HepG2 (cell line): ENCODE data around the gene HDAC5. TPM values are rescaled to one million over a fixed set of nuclear protein-coding genes. Genes with fewer than 3 reads are reported as not detected.
"Not testable (repeated sequence)": the region's sequence is repeated elsewhere in the genome, so short reads cannot be mapped to it uniquely, and the experiment has no call there.

Experiments
- ATAC-seq: fragments of 200-7000 bp; cut with Tn5 transposase; 3 replicates; pipeline ENCODE4 v1.9.1; 2020; ENCODE audit warnings: mild to moderate bottlenecking, moderate library complexity
- BruUV-seq: library from RNA; stranded (reverse); fragments of 400-500 nt; replicated peaks from 2 replicates; lab custom pipeline; 2021; lab: Mats Ljungman, UMichigan
- CTCF ChIA-PET: fragments of 300-600 bp; formaldehyde crosslinking; extraction: SDS; loops from one replicate; lab custom pipeline; 2021; ENCODE audit warnings: low total read pairs, inconsistent platforms, low intra/inter-chr PET ratio; lab: Yijun Ruan, JAX
- POLR2A ChIA-PET: fragments of 350-600 bp; sonication (Branson Sonifier 250); formaldehyde crosslinking; loops from one replicate; lab custom pipeline; 2020; ENCODE audit warnings: antibody characterized with exemption, inconsistent platforms; lab: Yijun Ruan, JAX
- DNase-seq: peaks from one replicate; pipeline ENCODE4 v3.0.0-alpha.2; 2015; ENCODE audit warnings: low spot score
- FAIRE-seq: peaks from 3 replicates; lab custom pipeline; 2011; peaks lifted over from hg19 to GRCh38; lab: Jason Lieb, UNC
- H2AFZ ChIP-seq: one replicate; pipeline ENCODE4 v1.6.1; 2011; ENCODE audit warnings: low read length, inconsistent platforms
- H3K27ac ChIP-seq: fragments of 300-600 bp; 3 replicates; pipeline ENCODE4 v1.8.0; 2011; ENCODE audit warnings: mixed run types, mild to moderate bottlenecking, mixed read lengths, low read length, inconsistent platforms; ENCODE audit not compliant: insufficient read depth; ENCODE audit errors: extremely low read length
- H3K27me3 ChIP-seq, 2 experiments: fragments of 200-600 bp in 1 of 2; 2 replicates in 1 of 2; 3 replicates in 1 of 2; pipeline versions ENCODE4 v1.6.0 to v1.8.0; 2011; ENCODE audit warnings: low read length in 2 of 2, mild to moderate bottlenecking in 2 of 2, moderate library complexity in 2 of 2, inconsistent platforms in 1 of 2; ENCODE audit not compliant: insufficient read depth in 2 of 2, control insufficient read depth in 1 of 2
- H3K36me3 ChIP-seq, 2 experiments: fragments of 200-600 bp in 1 of 2; replicated peaks in 1 of 2; 2 replicates in 1 of 2; 3 replicates in 1 of 2; pipeline versions ENCODE4 v1.5.1 to v1.8.0; 2011; ENCODE audit warnings: low read length in 2 of 2, inconsistent platforms in 1 of 2; ENCODE audit not compliant: insufficient read depth in 2 of 2, control insufficient read depth in 1 of 2
- H3K4me1 ChIP-seq: 2 replicates; pipeline ENCODE4 v1.5.1; 2012; ENCODE audit warnings: low read length, inconsistent platforms; ENCODE audit not compliant: insufficient read depth
- H3K4me2 ChIP-seq: 2 replicates; pipeline ENCODE4 v1.6.0; 2011; ENCODE audit warnings: low read depth, low read length, inconsistent platforms
- H3K4me3 ChIP-seq, 3 experiments: fragments of 200-600 bp in 1 of 3; sonication (generic), shearing (Covaris generic) in 1 of 3; replicated peaks in 1 of 3; 2 replicates each; pipeline ENCODE4 v1.5.1; 2011 to 2016; ENCODE audit warnings: low read length in 3 of 3, inconsistent platforms in 2 of 3, low read depth in 2 of 3, mild to moderate bottlenecking in 2 of 3, control low read depth in 1 of 3, mixed read lengths in 1 of 3; ENCODE audit not compliant: insufficient read depth in 1 of 3
- H3K79me2 ChIP-seq: one replicate; pipeline ENCODE4 v1.6.1; 2011; ENCODE audit warnings: low read length, inconsistent platforms; ENCODE audit not compliant: insufficient read depth
- H3K9ac ChIP-seq: 2 replicates; pipeline ENCODE4 v1.6.0; 2011; ENCODE audit warnings: mild to moderate bottlenecking, low read depth, low read length, inconsistent platforms; ENCODE audit not compliant: insufficient read depth
- H3K9me3 ChIP-seq: 2 replicates; pipeline ENCODE4 v1.5.1; 2012; ENCODE audit warnings: mild to moderate bottlenecking, low read length
- H4K20me1 ChIP-seq: 2 replicates; pipeline ENCODE4 v1.6.0; 2011; ENCODE audit warnings: inconsistent platforms, mild to moderate bottlenecking, low read length, moderate library complexity; ENCODE audit not compliant: insufficient read depth
- AGO1 ChIP-seq: fragments of 200-400 bp; formaldehyde crosslinking; IDR thresholded peaks from 2 replicates; pipeline ENCODE4 v1.6.1; 2017; ENCODE audit warnings: mild to moderate bottlenecking, low read depth, low read length, moderate library complexity; ENCODE audit not compliant: poor library complexity, severe bottlenecking
- HES4 ChIP-seq: sonication (generic); formaldehyde crosslinking; IDR thresholded peaks from 2 replicates; pipeline ENCODE4 v1.9.0; 2021; ENCODE audit warnings: mild to moderate bottlenecking, missing genetic modification reagents, borderline replicate concordance
- LCORL ChIP-seq, 2 experiments: fragments of 450-650 bp in 1 of 2; sonication (generic) in 1 of 2; formaldehyde crosslinking in 1 of 2; IDR thresholded peaks; 2 replicates each; pipeline versions ENCODE4 v1.5.0 to v1.6.1; 2017 to 2020; ENCODE audit warnings: antibody characterized with exemption in 1 of 2, missing genetic modification reagents in 1 of 2
- POLR2G ChIP-seq: fragments of 200-400 bp; formaldehyde crosslinking; IDR thresholded peaks from 2 replicates; pipeline ENCODE4 v1.6.1; 2018; ENCODE audit warnings: mild to moderate bottlenecking, low read depth, low read length, moderate library complexity
- RNF2 ChIP-seq: fragments of 450-650 bp; conservative IDR thresholded peaks from 2 replicates; pipeline ENCODE4 v1.6.1; 2016; ENCODE audit warnings: low read depth
- SRSF4 ChIP-seq: fragments of 200-400 bp; formaldehyde crosslinking; IDR thresholded peaks from one replicate; pipeline ENCODE4 v1.6.1; 2018; ENCODE audit warnings: mild to moderate bottlenecking, low read depth, low read length, moderate library complexity; ENCODE audit not compliant: poor library complexity, severe bottlenecking
- U2AF1 ChIP-seq: fragments of 200-400 bp; formaldehyde crosslinking; optimal IDR thresholded peaks from 2 replicates; pipeline ENCODE3; 2017; ENCODE audit warnings: mild to moderate bottlenecking, low read depth, low read length
- ZC3H4 ChIP-seq: sonication (generic); formaldehyde crosslinking; IDR thresholded peaks from 2 replicates; pipeline ENCODE4 v1.4.0; 2020; ENCODE audit warnings: missing genetic modification reagents, borderline replicate concordance
- ZMAT3 ChIP-seq: sonication (generic); formaldehyde crosslinking; conservative IDR thresholded peaks from 2 replicates; pipeline ENCODE4 v1.7.0; 2021; ENCODE audit warnings: missing genetic modification reagents
- ZNF670 ChIP-seq: sonication (generic); formaldehyde crosslinking; IDR thresholded peaks from 2 replicates; pipeline ENCODE4 v1.8.0; 2022; ENCODE audit warnings: mild to moderate bottlenecking, missing genetic modification reagents, borderline replicate concordance
- WGBS: methylation state at CpG from one replicate; pipeline ENCODE4 v1.1.6; 2017; ENCODE audit warnings: low lambda C conversion rate; 5-methylcytosine and 5-hydroxymethylcytosine counted together
- in situ Hi-C: cut with HindIII; loops from 2 replicates; pipeline ENCODE4 v1.10.0; 2017; ENCODE audit warnings: low pct_unique_long_range_greater_than_20kb; ENCODE audit not compliant: extremely low pct_ligation_motif_present
- intact Hi-C: fragments of 100-400 bp; cut with micrococcal nuclease; formaldehyde crosslinking; loops from one replicate; pipeline ENCODE4 v1.10.0; 2022; ENCODE audit not compliant: unreplicated experiment
- polyA plus RNA-seq, 8 experiments: library from polyadenylated mRNA; depleted of rRNA in 3 of 8; stranded (reverse) in 7 of 8; unstranded in 1 of 8; fragments of >200 nt; fragmentation: Illumina TruSeq in 4 of 8; extraction: Trizol in 4 of 8; gene quantifications; 2 replicates each; pipeline versions ENCODE4 v1.2.1 to v1.2.3, GENCODE V29; 2011 to 2016; ENCODE audit warnings: low read depth in 4 of 8, missing spikeins in 1 of 8, mixed read lengths in 1 of 8; ENCODE audit not compliant: insufficient read depth in 1 of 8
- total RNA-seq, 5 experiments: library from RNA; depleted of rRNA; stranded (reverse); fragments of >200 nt; fragmentation: Illumina TruSeq; extraction: Trizol; gene quantifications; 2 replicates each; pipeline ENCODE4 v1.2.3, GENCODE V29; 2016; ENCODE audit warnings: low read depth in 1 of 5
- TF ChIP-seq, protein P1 (sequence below): IDR thresholded peaks from 2 replicates; pipeline ENCODE4 v1.6.1; 2012; ENCODE audit warnings: inconsistent platforms
- TF ChIP-seq, protein P2 (sequence below): sonication (generic); formaldehyde crosslinking; IDR thresholded peaks from 2 replicates; pipeline ENCODE4 v1.5.0; 2020; ENCODE audit warnings: missing genetic modification reagents
- TF ChIP-seq, protein P3 (sequence below): sonication (generic); formaldehyde crosslinking; IDR thresholded peaks from 2 replicates; pipeline ENCODE4 v1.5.0; 2020; ENCODE audit warnings: mild to moderate bottlenecking, missing genetic modification reagents, borderline replicate concordance

The HDAC5 gene
- total and polyA plus RNA-seq, 2 of the 13 experiments (the other 11 are each of a cell fraction or from before 2014, with no cell fraction given), result 46.4 to 85.4 TPM

DNA sequence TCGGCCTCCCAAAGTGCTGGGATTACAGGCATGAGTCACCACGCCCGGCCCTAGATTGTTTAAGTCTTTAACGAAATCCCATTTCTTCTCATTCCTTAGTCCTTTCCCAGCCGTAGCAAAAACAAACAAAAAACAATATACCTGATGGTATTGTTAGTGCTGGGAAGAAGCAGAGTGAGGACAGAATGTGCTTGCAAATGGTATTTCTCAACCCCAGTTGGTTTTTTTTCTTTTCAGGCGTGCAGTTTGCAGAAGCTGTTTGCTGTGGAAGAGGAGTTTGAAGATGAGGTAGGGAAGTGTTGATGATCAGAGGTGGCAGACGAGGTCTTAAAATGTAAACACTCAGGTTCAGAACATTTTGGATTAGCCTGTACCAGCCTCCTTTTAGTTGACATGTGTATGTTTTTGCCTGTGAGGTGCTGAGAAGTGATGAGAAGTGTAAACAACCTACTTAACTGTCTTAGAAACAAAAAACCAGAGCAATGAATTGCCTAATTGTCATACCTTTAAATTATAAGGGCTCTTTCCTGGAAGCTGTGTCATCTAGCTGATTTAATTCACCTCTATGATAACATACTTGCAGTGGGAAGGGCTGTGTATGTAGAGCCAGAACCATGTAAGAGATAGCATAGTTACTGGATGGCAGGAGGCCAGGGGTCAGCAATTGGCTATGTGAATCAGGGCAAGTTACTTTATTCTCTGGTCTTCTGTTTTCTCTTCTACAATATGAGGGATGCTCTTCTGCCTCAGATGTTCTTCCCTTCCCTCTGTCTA, 21.7 kb upstream of the HDAC5 start:
- in situ Hi-C loops (no loop called here), intact Hi-C loops (no loop called here)
- no peak overlapping the region for H3K9ac ChIP-seq
- no peak overlapping the region for H3K4me2 ChIP-seq
- no peaks in the 10 kb centered on the region for H4K20me1 ChIP-seq
- WGBS, result 92% methylated on average over 7 of the region's 7 CpGs
- TF ChIP-seq, protein P1, sequence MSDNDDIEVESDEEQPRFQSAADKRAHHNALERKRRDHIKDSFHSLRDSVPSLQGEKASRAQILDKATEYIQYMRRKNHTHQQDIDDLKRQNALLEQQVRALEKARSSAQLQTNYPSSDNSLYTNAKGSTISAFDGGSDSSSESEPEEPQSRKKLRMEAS, result no peak
- TF ChIP-seq U2AF1 (no peak), ZC3H4 (CRISPR knock-in tag) (no peak), ZMAT3 (CRISPR knock-in tag) (no peak), LCORL (IDR thresholded peaks at IDR 0.05) (no peak), LCORL (CRISPR knock-in tag; IDR thresholded peaks at IDR 0.05) (no peak), SRSF4 (no peak), ZNF670 (CRISPR knock-in tag) (no peak), HES4 (CRISPR knock-in tag) (no peak), POLR2G (no peak), RNF2 (no peak), AGO1 (no peak)
- TF ChIP-seq, protein P2, sequence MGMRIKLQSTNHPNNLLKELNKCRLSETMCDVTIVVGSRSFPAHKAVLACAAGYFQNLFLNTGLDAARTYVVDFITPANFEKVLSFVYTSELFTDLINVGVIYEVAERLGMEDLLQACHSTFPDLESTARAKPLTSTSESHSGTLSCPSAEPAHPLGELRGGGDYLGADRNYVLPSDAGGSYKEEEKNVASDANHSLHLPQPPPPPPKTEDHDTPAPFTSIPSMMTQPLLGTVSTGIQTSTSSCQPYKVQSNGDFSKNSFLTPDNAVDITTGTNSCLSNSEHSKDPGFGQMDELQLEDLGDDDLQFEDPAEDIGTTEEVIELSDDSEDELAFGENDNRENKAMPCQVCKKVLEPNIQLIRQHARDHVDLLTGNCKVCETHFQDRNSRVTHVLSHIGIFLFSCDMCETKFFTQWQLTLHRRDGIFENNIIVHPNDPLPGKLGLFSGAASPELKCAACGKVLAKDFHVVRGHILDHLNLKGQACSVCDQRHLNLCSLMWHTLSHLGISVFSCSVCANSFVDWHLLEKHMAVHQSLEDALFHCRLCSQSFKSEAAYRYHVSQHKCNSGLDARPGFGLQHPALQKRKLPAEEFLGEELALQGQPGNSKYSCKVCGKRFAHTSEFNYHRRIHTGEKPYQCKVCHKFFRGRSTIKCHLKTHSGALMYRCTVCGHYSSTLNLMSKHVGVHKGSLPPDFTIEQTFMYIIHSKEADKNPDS (CRISPR knock-in tag), result no peak
- TF ChIP-seq, protein P3, sequence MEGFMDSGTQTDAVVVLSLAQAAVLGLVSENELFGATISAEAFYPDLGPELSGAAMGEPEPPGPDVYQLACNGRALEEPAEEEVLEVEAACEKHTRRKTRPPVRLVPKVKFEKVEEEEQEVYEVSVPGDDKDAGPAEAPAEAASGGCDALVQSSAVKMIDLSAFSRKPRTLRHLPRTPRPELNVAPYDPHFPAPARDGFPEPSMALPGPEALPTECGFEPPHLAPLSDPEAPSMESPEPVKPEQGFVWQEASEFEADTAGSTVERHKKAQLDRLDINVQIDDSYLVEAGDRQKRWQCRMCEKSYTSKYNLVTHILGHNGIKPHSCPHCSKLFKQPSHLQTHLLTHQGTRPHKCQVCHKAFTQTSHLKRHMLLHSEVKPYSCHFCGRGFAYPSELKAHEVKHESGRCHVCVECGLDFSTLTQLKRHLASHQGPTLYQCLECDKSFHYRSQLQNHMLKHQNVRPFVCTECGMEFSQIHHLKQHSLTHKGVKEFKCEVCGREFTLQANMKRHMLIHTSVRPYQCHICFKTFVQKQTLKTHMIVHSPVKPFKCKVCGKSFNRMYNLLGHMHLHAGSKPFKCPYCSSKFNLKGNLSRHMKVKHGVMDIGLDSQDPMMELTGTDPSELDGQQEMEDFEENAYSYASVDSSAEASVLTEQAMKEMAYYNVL, result no peak
- ChIA-PET CTCF (no interaction called here), POLR2A (interaction anchor here (0.5 to 1.3 kb wide), 2 partner anchors 24 to 61 kb away, joined by 3 read pairs; no protein-coding TSS in a partner anchor)
- H3K27me3 ChIP-seq, result no peaks in the 10 kb centered on the region
- H3K36me3 ChIP-seq, result peaks cover 14 to 30% of the 10 kb centered on the region in 2 experiments
- FAIRE-seq (no peak), DNase-seq (no peak), ATAC-seq (no peak)
- no peak overlapping the region for H3K4me3 ChIP-seq
- no peak overlapping the region for H2AFZ ChIP-seq
- peaks cover 9% of the 10 kb centered on the region for H3K79me2 ChIP-seq
- no peaks in the 10 kb centered on the region for H3K9me3 ChIP-seq
- no TSS peak for BruUV-seq
- peaks cover 27% of the 10 kb centered on the region for H3K4me1 ChIP-seq
- H3K27ac ChIP-seq, result no peak overlapping the region

DNA sequence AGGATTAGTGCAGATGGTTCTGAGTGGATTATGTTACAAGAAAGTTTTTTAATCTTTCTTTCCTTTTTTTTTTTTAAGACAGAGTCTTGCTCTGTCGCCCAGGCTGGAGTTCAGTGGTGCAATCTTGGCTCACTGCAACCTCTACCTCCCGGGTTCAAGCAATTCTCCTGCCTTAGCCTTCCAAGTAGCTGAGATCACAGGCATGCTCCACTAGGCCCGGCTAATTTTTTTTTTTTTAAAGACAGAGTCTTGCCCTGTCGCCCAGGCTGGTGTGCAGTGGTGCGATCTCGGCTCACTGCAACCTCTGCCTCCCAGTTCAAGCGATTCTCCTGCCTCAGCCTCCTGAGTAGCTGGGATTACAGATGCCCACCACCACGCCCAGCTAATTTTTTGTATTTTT, 20.5 kb upstream of the HDAC5 start:
- WGBS, result 96% methylated on average over 8 of the region's 8 CpGs
- not testable (repeated sequence) for BruUV-seq

More for the DNA sequence above, 20.5 kb upstream of the HDAC5 start:
- H4K20me1 ChIP-seq, H3K27ac ChIP-seq, H3K79me2 ChIP-seq, intact Hi-C loops, H3K27me3 ChIP-seq, H3K4me2 ChIP-seq, H3K4me3 ChIP-seq, in situ Hi-C loops, ATAC-seq, DNase-seq, POLR2A ChIA-PET, FAIRE-seq, CTCF ChIA-PET, H3K9ac ChIP-seq, H2AFZ ChIP-seq, H3K9me3 ChIP-seq: not testable (repeated sequence)
- Histone ChIP-seq H3K4me1 (peaks cover 28% of the 10 kb centered on the region), H3K36me3 (peaks cover 10 to 23% of the 10 kb centered on the region in 2 experiments)
